NT2/D1 (cell line): ENCODE results near the gene DOCK1.

Experiments
- SUZ12 ChIP-seq: IDR thresholded peaks from 2 replicates; pipeline ENCODE4 v1.6.1; 2011; ENCODE audit not compliant: insufficient read length, insufficient read depth; ENCODE audit errors: extremely low read depth
- ZNF274 ChIP-seq: IDR thresholded peaks from 2 replicates; pipeline ENCODE4 v1.6.1; 2011; ENCODE audit warnings: mild to moderate bottlenecking, low read depth, low read length

DNA sequence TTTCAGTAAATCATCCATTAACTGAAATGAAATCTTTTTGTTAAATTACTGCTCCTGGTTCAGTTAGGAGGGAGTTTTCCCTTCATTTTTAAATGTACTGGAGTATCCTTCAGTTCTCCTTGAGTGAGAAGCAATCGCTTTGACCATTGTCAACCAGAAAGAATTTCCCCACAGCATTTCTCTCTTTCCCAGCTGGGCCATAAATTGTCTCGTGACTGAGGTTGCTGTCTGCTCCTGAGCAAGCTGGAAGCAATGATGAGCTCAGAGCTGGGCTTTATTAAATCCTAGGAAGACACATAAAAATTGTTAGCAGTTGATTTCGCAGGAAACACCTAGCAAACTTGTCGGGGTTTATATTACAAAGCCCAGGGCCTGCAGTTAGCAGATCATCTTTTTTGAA is 393.2 kb downstream of the DOCK1 start:
- TF ChIP-seq SUZ12 = no peak
- TF ChIP-seq ZNF274 = no peak
